ENCODE results near the gene FETUB. TPM values are rescaled to one million over a fixed set of nuclear protein-coding genes. Genes with fewer than 3 reads are reported as not detected.

The FETUB gene
- total RNA-seq, 2 experiments from 2014 or later, result not detected

DNA sequence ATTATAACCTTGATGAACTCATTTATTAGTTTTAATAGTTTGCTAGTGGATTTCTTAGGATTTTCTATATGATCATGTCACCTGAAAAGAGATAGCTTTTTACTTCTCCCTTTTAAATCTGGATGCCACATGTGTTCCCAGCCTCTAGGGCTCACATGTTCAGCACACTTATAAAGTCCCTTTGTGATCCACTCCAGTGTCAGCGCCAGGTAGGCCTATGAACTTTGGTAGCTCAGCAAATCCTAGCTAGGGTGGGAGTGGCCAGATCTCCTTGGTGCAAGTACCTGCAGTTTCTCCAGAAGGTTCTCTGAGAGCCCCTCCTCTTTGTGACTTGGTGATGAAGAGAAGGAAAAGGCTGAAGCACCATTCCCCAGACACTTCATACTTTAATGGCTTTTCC, 8.7 kb downstream of the FETUB start:
- no peak overlapping the region for H3K4me3 ChIP-seq (ENCODE audit: low read length)
- ChIA-PET POLR2A (no interaction called here), CTCF (no interaction called here)
- H3K4me1 Mint-ChIP-seq (ENCODE audit: low read depth), result no peaks in the 10 kb centered on the region
- H3K27ac ChIP-seq (ENCODE audit: low read depth in 1 of 2, low read length in 2 of 2), result no peak overlapping the region
- H3K36me3 Mint-ChIP-seq (ENCODE audit: low read depth), result no peaks in the 10 kb centered on the region
- DNase-seq (no peak), ATAC-seq (ENCODE audit: poor library complexity) (no peak)
- TF ChIP-seq, protein P1, sequence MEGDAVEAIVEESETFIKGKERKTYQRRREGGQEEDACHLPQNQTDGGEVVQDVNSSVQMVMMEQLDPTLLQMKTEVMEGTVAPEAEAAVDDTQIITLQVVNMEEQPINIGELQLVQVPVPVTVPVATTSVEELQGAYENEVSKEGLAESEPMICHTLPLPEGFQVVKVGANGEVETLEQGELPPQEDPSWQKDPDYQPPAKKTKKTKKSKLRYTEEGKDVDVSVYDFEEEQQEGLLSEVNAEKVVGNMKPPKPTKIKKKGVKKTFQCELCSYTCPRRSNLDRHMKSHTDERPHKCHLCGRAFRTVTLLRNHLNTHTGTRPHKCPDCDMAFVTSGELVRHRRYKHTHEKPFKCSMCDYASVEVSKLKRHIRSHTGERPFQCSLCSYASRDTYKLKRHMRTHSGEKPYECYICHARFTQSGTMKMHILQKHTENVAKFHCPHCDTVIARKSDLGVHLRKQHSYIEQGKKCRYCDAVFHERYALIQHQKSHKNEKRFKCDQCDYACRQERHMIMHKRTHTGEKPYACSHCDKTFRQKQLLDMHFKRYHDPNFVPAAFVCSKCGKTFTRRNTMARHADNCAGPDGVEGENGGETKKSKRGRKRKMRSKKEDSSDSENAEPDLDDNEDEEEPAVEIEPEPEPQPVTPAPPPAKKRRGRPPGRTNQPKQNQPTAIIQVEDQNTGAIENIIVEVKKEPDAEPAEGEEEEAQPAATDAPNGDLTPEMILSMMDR (IDR thresholded peaks at IDR 0.05), result no peak
- peaks cover 0 to 3% of the 10 kb centered on the region in 2 experiments for H3K27me3 ChIP-seq (ENCODE audit: control insufficient read depth in 1 of 2, insufficient read depth in 2 of 2, low read length in 2 of 2)
- intact Hi-C loops (cut with DNase I, micrococcal nuclease), result no loop called here
- no peaks in the 10 kb centered on the region for H3K36me3 ChIP-seq (ENCODE audit: insufficient read depth, low read length)
- H3K27me3 Mint-ChIP-seq, result peaks cover 23% of the 10 kb centered on the region
- no peak overlapping the region for H3K4me3 Mint-ChIP-seq
- no peaks in the 10 kb centered on the region for H3K4me1 ChIP-seq (ENCODE audit: insufficient read depth, low read length)
- H3K9me3 Mint-ChIP-seq, result no peaks in the 10 kb centered on the region
- no peak overlapping the region for H3K27ac Mint-ChIP-seq
- H3K9me3 ChIP-seq (ENCODE audit: control insufficient read depth in 1 of 2, insufficient read depth in 1 of 2, low read length in 2 of 2), result peaks cover 0 to 2% of the 10 kb centered on the region in 2 experiments

DNA sequence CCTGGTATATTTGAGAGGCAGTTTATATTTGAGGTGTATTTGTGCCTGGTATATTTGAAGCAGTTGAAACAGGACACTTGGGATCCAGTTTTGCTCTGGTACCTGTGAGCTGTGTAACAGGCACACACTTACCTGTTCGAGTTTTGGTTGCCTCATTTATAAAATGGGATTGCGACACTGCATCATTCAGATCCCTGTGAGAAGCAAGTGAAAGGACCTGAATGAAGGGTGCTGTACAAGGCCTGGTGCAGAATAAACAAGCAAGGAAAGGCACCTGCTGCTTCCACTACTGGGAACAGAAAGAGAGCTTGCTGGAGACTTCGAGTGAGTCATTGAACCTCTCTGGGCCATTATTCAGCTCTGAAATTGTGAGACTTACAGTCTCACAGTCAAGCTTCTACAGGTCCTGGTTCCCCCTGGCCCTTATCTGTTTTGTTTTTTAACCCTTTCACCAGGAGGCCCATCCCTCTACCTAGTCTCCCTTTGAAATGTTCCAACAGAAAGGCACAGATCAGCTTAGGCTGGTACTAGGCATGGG, 11.5 kb downstream of the FETUB start:
- no peaks in the 10 kb centered on the region for H3K36me3 ChIP-seq (ENCODE audit: insufficient read depth, low read length)

DNA sequence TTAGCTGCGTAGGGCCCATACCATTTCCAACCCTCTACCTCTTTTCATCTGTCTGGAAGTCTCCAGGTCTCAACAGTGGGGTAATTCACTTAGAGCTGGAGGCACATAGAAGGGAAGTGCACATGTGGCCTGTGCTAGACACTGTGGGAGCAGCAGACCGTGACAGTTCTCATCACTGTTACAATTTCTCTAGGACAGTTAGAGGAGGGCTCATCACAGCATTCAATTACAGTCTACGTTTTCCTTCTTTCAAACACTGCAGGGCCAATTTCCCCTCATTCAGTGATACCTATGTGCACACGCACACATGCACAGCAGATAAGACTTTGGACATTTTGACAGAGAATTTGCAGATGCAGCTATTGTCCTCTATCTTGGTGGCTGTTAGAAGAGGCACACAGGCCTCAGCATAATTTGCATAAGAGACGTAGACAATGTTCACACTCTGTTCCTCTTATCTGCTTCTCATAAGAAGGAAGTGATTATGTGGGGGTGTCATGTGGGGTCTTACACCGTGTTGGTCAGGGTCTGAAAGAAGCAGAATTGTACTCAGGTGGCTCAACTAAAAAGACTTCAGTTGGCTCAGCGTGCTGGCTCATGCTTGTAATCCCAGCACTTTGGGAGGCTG, 13.0 kb downstream of the FETUB start:
- TF ChIP-seq, protein P1 (IDR thresholded peaks at IDR 0.05), result no peak
- ATAC-seq (ENCODE audit: poor library complexity), result no peak
- ChIA-PET CTCF (no interaction called here), POLR2A (no interaction called here)
- no peak for DNase-seq
- intact Hi-C loops (cut with DNase I, micrococcal nuclease), result no loop called here
- Mint-ChIP-seq H3K4me1 (ENCODE audit: low read depth) (no peaks in the 10 kb centered on the region), H3K4me3 (no peak overlapping the region), H3K9me3 (no peaks in the 10 kb centered on the region), H3K27me3 (peaks cover 20% of the 10 kb centered on the region), H3K36me3 (ENCODE audit: low read depth) (no peaks in the 10 kb centered on the region), H3K27ac (no peak overlapping the region)
- H3K9me3 ChIP-seq (ENCODE audit: control insufficient read depth in 1 of 2, insufficient read depth in 1 of 2, low read length in 2 of 2), result peaks cover 0 to 4% of the 10 kb centered on the region in 2 experiments
- no peaks in the 10 kb centered on the region for H3K36me3 ChIP-seq (ENCODE audit: insufficient read depth, low read length)
- H3K27ac ChIP-seq (ENCODE audit: low read depth in 1 of 2, low read length in 2 of 2), result no peak overlapping the region
- H3K27me3 ChIP-seq (ENCODE audit: control insufficient read depth in 1 of 2, insufficient read depth in 2 of 2, low read length in 2 of 2), result peaks cover 0 to 3% of the 10 kb centered on the region in 2 experiments
- no peaks in the 10 kb centered on the region for H3K4me1 ChIP-seq (ENCODE audit: insufficient read depth, low read length)
- no peak overlapping the region for H3K4me3 ChIP-seq (ENCODE audit: low read length)

More for the DNA sequence above, 11.5 kb downstream of the FETUB start:
- H3K4me1 ChIP-seq (ENCODE audit: insufficient read depth, low read length), result no peaks in the 10 kb centered on the region
- Mint-ChIP-seq H3K4me1 (ENCODE audit: low read depth) (no peaks in the 10 kb centered on the region), H3K9me3 (no peaks in the 10 kb centered on the region), H3K36me3 (ENCODE audit: low read depth) (no peaks in the 10 kb centered on the region), H3K27me3 (peaks cover 20% of the 10 kb centered on the region), H3K27ac (no peak overlapping the region), H3K4me3 (no peak overlapping the region)
- intact Hi-C loops (cut with DNase I, micrococcal nuclease), result no loop called here
- POLR2A ChIA-PET, result no interaction called here
- H3K27me3 ChIP-seq (ENCODE audit: control insufficient read depth in 1 of 2, insufficient read depth in 2 of 2, low read length in 2 of 2), result peaks cover 0 to 3% of the 10 kb centered on the region in 2 experiments
- TF ChIP-seq, protein P1 (IDR thresholded peaks at IDR 0.05), result no peak
- CTCF ChIA-PET, result no interaction called here
- no peak overlapping the region for H3K4me3 ChIP-seq (ENCODE audit: low read length)
- H3K27ac ChIP-seq (ENCODE audit: low read depth in 1 of 2, low read length in 2 of 2), result no peak overlapping the region
- peaks cover 0 to 4% of the 10 kb centered on the region in 2 experiments for H3K9me3 ChIP-seq (ENCODE audit: control insufficient read depth in 1 of 2, insufficient read depth in 1 of 2, low read length in 2 of 2)
- ATAC-seq (ENCODE audit: poor library complexity), result no peak
- DNase-seq, result no peak

Data from CD4-positive, alpha-beta T cell (primary cell).